T-helper 2 cell treated with Interferon-gamma antibody and Interleukin-4, amounts not matched to agents 100 ng/mL and 5 ng/mL, for 36 hours (primary cell): Measurements from ENCODE around the gene TMEM59L. TPM values are rescaled to one million over a fixed set of nuclear protein-coding genes. Genes with fewer than 3 reads are reported as not detected.

Source experiments
- intact Hi-C: fragments of 100-400 bp; cut with micrococcal nuclease; formaldehyde crosslinking; loops from one replicate; pipeline ENCODE4 v1.15.1; 2023
- total RNA-seq: library from RNA; stranded (reverse); gene quantifications from 2 replicates; pipeline ENCODE4 v1.2.3, GENCODE V29; 2022

The TMEM59L gene
- total RNA-seq, 1 donor from 2014 or later = not detected

DNA sequence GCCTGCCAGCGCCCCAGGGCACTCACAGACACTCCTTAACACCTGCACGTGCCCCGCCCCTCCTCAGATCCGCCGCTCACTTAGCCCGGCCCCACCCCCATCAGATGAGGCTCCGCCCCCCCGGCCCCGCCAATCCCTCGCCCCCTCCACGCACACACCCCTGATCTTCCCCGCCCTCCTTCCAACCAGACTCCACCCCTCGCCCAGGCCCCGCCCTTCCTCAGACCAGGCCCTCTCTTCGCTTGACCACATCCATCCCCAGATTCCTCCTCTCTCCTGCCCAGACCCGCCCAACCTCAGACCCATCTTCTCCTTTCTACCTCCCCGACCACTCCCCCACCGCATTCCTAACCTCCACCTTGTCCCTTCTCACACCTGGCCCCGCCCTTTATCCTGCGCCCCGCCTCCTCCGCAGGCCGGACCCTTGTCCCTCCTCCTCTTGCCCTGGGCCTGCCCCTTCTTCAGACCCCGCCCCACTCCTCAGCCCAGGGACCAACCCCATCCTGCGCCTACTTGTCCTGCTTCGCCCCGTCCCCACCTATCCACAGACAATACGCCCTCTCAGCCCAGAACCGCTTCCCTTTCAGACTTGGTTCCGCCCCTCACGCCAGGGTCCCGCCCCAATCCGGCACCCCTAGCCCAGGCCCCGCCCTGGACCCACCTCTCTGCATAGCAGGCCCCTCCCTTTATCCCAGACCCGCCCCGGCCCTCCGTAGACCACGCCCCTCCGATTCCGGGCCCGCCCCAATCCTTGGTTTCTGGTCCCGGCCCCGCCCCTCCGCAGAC, 23.7 kb downstream of the TMEM59L start:
- intact Hi-C loops = loop anchor here (1.0 to 2.0 kb wide), 5 partner anchors 47 to 283 kb away; partner anchors contain the start of genes COPE, CRTC1, DDX49 and ELL

GRCh38 chr19:18636969-18637629, 24.4 kb downstream of the TMEM59L start, which contains the start of gene KLHL26:
TSS of gene KLHL26 (plus strand) at chr19:18637028. CDS start at chr19:18637055, 27 bp downstream.
- intact Hi-C loops = loop anchor here (1.0 to 2.0 kb wide), 5 partner anchors 46 to 282 kb away; partner anchors contain the start of genes COPE, CRTC1, DDX49 and ELL

GRCh38 chr19:18637673-18638630, 25.3 kb downstream of the TMEM59L start:
- intact Hi-C loops = loop anchor here (2.0 kb wide), 1 partner anchor 49 kb away; the partner anchor contains the start of gene REX1BD

DNA sequence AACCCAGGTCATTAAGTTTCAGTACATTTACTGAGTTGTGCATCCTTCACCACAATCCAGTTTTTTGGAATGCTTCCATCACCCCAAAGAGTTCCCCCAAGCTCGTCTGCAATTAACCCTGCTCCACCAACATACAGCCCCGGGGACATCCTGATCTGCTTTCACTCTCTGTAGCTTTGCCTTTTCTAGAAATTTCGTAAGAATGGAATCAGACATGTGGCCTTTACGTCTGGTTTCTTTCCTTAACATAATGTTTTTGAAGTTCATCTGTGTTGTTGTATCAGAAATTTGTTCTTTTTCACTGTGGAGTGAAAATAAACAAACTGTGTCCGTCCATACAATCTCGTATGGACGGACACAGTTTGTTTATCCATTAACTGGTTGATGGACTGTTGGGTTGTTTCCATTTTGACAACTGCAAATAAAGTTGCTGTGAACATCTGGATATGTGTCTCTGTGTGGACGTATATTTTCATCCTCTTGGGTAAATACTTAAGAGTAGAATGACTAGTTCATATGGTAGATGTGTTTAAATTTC, 27.1 kb downstream of the TMEM59L start:
- intact Hi-C loops = no loop called here

- intact Hi-C loops = no loop called here
Measured at GRCh38 chr19:18644196-18645034, 31.7 kb downstream of the TMEM59L start.

DNA sequence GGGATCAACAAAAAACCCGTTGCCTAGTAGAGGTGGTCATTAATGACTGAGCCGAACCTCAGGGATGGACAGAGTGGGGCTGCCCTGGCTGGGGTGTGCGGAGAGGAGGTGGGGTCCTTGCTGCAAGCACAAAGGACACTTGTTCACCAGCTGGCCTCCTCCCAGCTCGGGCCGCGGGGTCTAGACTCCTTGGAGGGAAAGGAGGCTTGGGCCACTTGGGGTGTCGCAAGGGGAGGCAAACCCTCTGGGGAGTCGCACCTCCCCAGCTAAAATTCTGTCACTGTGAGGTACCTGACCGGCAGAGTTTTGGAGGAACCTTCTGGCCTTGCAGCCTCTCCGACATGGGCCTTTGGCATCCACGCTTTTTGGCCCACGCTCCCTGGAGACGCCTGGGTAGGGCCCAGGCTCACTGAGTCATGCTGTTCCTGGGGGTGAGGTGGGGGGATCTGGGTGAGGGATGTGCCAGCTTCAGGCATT, 32.4 kb downstream of the TMEM59L start:
- intact Hi-C loops = no loop called here

DNA sequence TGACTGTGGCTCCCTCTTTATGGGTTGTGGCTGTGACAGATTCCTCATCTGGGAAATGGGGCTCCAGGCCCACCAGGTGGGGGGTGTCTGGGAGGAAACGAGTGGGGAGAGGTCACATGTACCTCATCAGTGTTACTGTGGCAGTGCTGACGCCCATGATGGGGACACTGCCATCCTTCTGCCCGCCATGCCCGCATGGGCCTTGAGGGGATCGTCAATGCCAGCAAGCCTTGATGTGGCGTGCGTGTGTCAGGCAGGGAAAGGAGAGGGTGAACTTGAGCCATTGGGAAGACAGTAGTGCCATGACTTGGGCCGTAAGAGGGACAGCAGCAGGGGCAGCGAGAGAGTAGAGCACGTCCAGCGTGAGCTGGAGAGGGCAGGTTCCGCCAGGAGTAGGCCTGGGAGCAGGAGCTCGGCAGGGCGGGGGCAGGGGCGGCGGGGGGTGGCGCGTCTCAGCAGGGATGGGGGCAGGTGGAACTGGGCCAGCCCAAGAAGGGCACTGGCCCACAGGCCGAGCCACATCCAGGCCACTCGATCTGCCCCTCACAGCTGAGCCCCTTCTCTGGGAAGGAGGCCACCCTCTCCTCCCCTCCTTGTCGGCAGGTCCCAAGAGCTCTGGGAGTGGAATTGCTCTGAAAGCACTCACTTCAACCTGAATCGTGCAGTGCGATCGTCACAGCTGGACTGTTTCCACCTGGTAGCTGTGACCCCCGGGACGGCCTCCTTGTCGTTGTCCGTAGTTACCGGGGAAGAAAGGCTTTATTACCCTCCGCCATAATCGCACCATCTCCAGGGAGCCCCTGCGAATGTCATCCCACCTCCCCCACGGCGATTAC, 34.1 kb downstream of the TMEM59L start:
- intact Hi-C loops = no loop called here

GRCh38 chr19:18647371-18647767, 34.7 kb downstream of the TMEM59L start:
- intact Hi-C loops = no loop called here

DNA sequence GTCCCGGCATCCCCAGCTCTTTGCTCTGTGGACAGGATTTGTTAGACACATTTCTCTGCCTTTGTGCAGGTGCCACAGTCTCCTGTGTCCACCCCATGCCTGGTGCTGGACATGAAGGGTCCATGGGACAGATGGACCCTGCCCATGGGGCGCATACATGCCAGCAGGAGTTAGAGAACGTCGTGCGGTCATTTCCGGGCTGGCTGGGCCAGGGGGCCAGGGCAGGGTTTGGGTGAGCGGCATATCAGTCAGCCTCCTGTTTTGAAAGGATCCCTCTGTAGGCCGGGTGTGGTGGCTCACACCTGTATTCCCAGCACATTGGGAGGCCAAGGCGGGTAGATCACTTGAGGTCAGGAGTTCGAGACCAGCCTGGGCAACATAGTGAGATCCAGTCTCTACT, 35.1 kb downstream of the TMEM59L start:
- intact Hi-C loops = no loop called here

- intact Hi-C loops = no loop called here
Measured at GRCh38 chr19:18648973-18649315, 36.3 kb downstream of the TMEM59L start.

DNA sequence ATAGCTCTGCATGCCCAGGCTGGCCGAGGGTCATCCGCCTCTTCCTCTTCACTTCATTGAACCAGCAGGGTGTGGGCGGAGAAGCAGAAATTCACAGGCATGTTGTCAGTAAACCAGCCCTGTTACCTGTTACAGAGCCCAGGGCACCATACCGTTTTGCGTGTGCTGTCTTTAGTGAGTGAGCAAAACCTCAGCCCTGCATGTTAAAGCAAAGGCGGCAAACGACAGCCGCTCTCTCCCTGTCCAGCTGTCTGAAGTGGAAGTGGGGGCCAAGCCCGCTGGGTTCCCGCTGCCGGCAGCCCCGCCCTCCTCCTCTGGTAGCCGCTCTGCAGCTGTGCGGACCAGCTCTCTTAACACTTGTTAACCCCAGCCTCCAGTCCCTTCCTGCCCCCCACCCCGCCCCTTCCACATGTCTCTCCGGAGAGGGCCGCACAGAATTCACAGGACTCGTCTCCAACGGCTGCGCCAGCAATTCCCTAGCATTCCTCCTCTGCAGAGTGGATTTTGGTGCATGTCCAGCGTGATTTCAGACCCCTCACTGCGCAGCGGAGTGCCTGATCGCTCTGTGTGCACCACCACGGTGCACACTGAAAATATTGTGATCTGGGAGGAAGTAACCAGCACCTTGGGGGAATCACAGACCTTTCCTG, 36.8 kb downstream of the TMEM59L start:
- intact Hi-C loops = no loop called here

GRCh38 chr19:18650021-18650390, 37.3 kb downstream of the TMEM59L start:
- intact Hi-C loops = no loop called here

DNA sequence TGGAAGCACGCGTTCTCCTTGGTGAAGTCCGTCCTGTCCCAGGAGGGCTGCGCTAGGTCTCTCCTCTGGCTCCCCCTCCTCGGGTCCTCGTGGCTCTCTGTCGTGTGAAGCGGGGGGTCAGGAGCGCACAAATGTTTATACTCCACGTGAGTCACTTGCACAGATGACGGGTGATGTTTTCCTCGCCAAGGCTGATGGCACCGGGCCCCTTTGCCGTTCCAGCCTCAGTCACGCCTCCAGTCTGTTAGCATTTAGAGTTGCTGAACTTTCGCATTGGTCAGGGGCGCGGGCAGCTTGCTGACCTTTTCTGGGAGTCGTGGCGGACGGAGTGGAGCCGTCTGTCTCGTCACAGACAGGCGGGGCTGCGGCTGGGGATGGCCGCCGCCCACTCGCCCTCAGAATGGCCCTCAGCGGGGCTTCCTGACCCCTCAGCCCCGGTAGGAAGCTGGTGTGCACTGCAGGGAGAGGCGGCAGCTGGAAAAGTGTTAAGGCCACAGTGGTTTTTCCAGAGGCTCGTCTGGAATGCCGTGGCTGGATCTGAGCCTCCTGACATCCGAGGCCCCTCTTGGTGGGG, 37.9 kb downstream of the TMEM59L start:
- intact Hi-C loops = no loop called here

DNA sequence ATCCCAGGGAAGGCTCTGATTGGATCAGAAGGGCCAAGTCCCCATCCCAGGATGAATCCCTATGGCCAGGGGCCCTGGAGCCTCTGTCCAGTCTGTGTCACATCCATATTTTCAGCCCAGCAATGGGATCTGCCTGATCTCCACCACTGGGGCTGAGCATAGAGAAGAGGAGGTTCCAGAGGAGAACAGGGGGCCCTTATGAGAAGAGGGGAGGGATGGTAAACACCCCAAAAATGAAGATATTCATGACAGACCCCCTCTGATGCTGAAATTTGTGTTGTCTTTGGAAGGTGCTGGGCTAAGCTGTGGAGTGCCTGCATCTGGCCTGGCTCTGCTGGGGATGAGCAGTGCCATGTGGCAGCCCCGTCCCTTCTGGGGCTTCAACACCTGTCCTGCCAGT, 38.6 kb downstream of the TMEM59L start:
- intact Hi-C loops = no loop called here

DNA sequence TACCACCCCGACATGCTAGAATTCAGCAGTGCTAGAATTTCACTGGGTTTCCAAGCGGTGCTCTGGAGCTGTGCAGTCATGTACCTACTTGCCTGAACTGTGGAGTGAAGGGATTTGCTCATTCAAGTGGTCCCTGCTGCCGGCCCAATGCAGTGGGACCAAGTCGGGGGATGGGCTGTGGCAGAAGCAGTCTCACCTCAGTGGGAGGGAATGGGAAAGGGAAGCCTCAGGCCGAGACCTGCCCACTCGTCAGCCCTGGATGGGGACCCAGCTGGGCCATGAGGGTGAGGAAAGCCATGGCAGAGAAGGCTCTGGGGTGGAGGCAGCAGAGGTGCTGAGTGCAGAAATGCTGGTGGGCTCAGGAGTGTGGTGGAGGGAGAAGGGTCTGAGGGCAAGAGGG, 39.1 kb downstream of the TMEM59L start:
- intact Hi-C loops = no loop called here

GRCh38 chr19:18653853-18654252, 41.2 kb downstream of the TMEM59L start:
- intact Hi-C loops = no loop called here

DNA sequence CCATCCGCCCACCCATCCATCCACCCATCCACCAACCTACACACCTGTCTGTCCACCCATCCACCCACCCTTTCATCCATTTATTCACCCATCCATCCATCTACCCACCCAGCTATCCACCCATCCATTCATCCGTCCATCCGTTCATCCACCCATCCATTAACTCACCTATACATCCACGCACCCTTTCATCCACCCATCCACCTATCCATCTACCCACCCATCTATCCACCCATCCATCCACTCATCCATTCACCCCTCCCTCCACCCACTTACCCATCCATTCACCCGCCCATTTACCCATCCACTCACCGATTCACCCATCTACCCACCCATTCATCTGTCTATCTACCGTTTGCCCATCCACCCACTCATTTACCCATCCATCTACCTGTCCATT, 41.8 kb downstream of the TMEM59L start:
- intact Hi-C loops = no loop called here

- intact Hi-C loops = no loop called here
Measured at GRCh38 chr19:18655173-18655844, 42.6 kb downstream of the TMEM59L start.
